OCI-LY7 (cell line): Measurements from ENCODE around the gene MSN. TPM values are rescaled to one million over a fixed set of nuclear protein-coding genes. Genes with fewer than 3 reads are reported as not detected.

ENCODE experiments used
- BruUV-seq: library from RNA; stranded (reverse); fragments of 400-500 nt; replicated peaks from 2 replicates; lab custom pipeline; 2021; lab: Mats Ljungman, UMichigan
- CTCF ChIA-PET: fragments of 300-600 bp; sonication (Branson Sonifier 250); formaldehyde crosslinking; loops from one replicate; lab custom pipeline; 2022; ENCODE audit warnings: antibody characterized with exemption; ENCODE audit not compliant: unreplicated experiment; lab: Charles Lee
- POLR2A ChIA-PET: fragments of 300-600 bp; sonication (Branson Sonifier 250); formaldehyde crosslinking; loops from one replicate; lab custom pipeline; 2022; ENCODE audit warnings: antibody characterized with exemption; lab: Charles Lee
- DNase-seq: peaks from one replicate; pipeline ENCODE4 v3.0.0-alpha.2; 2015; ENCODE audit warnings: low spot score
- H2AFZ ChIP-seq: fragments of 200-600 bp; sonication (generic), shearing (Covaris generic); 2 replicates; pipeline ENCODE4 v1.6.1; 2014; ENCODE audit warnings: mild to moderate bottlenecking, antibody characterized with exemption, low read length, moderate library complexity
- H3K27ac ChIP-seq: fragments of 200-600 bp; sonication (generic); 2 replicates; pipeline ENCODE4 v1.5.1; 2014; ENCODE audit warnings: mixed run types, low read depth, mild to moderate bottlenecking, moderate library complexity, low read length, inconsistent platforms; ENCODE audit not compliant: poor library complexity, severe bottlenecking
- H3K36me3 ChIP-seq: fragments of 200-600 bp; sonication (generic); 2 replicates; pipeline ENCODE4 v1.6.1; 2014; ENCODE audit warnings: mild to moderate bottlenecking, antibody characterized with exemption, low read length, moderate library complexity, mixed read lengths; ENCODE audit not compliant: insufficient read depth
- H3K4me1 ChIP-seq: fragments of 200-600 bp; sonication (generic); 2 replicates; pipeline ENCODE4 v1.5.1; 2014; ENCODE audit warnings: mild to moderate bottlenecking, low read length; ENCODE audit not compliant: insufficient read depth, poor library complexity, severe bottlenecking
- H3K4me2 ChIP-seq: fragments of 200-600 bp; sonication (generic); 2 replicates; pipeline ENCODE4 v1.6.1; 2014; ENCODE audit warnings: mild to moderate bottlenecking, low read length
- H3K4me3 ChIP-seq: fragments of 200-600 bp; sonication (generic); 2 replicates; pipeline ENCODE4 v1.5.1; 2014; ENCODE audit warnings: mild to moderate bottlenecking, low read depth, low read length; ENCODE audit not compliant: poor library complexity, severe bottlenecking
- H3K79me2 ChIP-seq: fragments of 200-600 bp; sonication (generic); 2 replicates; pipeline ENCODE4 v1.6.1; 2016; ENCODE audit warnings: low read depth, mild to moderate bottlenecking, low read length, moderate library complexity, mixed read lengths; ENCODE audit not compliant: insufficient read depth
- H3K9me2 ChIP-seq: fragments of 200-600 bp; sonication (generic); 2 replicates; pipeline ENCODE4 v1.6.1; 2016; ENCODE audit warnings: mild to moderate bottlenecking, low read length, mixed read lengths; ENCODE audit not compliant: insufficient read depth
- H3K9me3 ChIP-seq: fragments of 200-600 bp; sonication (generic); 2 replicates; pipeline ENCODE4 v1.6.1; 2014; ENCODE audit warnings: mild to moderate bottlenecking, mixed run types, low read length, mixed read lengths
- H4K20me1 ChIP-seq: fragments of 200-600 bp; sonication (generic); 2 replicates; pipeline ENCODE4 v1.6.1; 2014; ENCODE audit warnings: mild to moderate bottlenecking, antibody characterized with exemption, low read length, moderate library complexity, mixed read lengths; ENCODE audit not compliant: insufficient read depth
- CTCF ChIP-seq: fragments of 200-600 bp; sonication (generic); conservative IDR thresholded peaks from 2 replicates; pipeline ENCODE4 v1.5.1; 2014; ENCODE audit warnings: mild to moderate bottlenecking, antibody characterized with exemption, low read length, moderate library complexity, mixed read lengths
- EZH2phosphoT487 ChIP-seq: fragments of 200-600 bp; sonication (generic); IDR thresholded peaks from 2 replicates; pipeline ENCODE4 v1.6.1; 2018; ENCODE audit warnings: low read depth, borderline replicate concordance, mild to moderate bottlenecking, mixed run types, antibody characterized with exemption, low read length, moderate library complexity, mixed read lengths
- intact Hi-C: fragments of 100-400 bp; cut with micrococcal nuclease; formaldehyde crosslinking; loops from one replicate; pipeline ENCODE4 v1.10.0; 2022; ENCODE audit not compliant: unreplicated experiment
- total RNA-seq, 2 experiments: library from RNA; depleted of rRNA in 1 of 2; stranded (reverse); fragments of >200 nt in 1 of 2; shearing (Covaris generic) in 1 of 2; gene quantifications; 2 replicates each; pipeline ENCODE4 v1.2.3, GENCODE V29; 2014 to 2022

Gene MSN
- total RNA-seq, 2 experiments from 2014 or later = 95.8 to 143 TPM

DNA sequence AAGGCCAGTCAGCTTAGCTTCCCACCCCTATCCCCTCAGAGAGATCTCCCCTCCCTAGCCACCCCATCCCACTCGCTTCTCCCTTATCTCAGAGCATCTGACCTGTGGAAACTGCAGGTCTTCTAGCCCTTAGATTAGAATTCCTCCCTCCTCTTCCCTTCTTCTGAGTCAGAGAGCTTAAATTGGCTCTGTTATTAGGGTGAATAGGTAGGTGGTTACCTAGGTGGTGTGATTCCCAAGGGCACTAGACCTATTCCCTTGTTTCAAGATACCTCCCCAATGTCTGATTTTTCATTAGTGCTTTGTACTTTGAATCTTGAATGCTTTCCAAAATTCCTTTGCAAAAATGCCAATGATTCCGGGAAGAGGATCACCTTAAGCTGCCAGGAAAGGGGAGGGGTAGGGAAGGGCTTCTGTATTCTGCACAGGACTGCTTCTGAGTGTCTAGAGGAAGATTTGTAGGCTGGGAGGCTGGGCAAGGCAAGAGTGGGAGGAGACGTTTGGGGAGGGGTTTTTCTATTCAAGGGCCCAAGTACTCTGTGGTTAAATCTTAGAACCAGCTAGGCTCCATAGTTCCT, 24.5 kb upstream of the MSN start:
- DNase-seq = no peak
- no peaks in the 10 kb centered on the region for H4K20me1 ChIP-seq
- CTCF ChIA-PET = no interaction called here
- intact Hi-C loops = no loop called here
- H3K9me2 ChIP-seq = no peaks in the 10 kb centered on the region
- no peak overlapping the region for H2AFZ ChIP-seq
- POLR2A ChIA-PET = interaction anchor here (0.7 kb wide), 1 partner anchor 630 kb away, joined by 3 read pairs; no protein-coding TSS in a partner anchor
- no peaks in the 10 kb centered on the region for H3K36me3 ChIP-seq
- no peak for TF ChIP-seq EZH2phosphoT487
- TF ChIP-seq CTCF = no peak
- no TSS peak for BruUV-seq
- H3K79me2 ChIP-seq = no peaks in the 10 kb centered on the region
- H3K27ac ChIP-seq = no peak overlapping the region
- no peaks in the 10 kb centered on the region for H3K9me3 ChIP-seq
- no peak overlapping the region for H3K4me2 ChIP-seq
- no peaks in the 10 kb centered on the region for H3K4me1 ChIP-seq
- H3K4me3 ChIP-seq = no peak overlapping the region

DNA sequence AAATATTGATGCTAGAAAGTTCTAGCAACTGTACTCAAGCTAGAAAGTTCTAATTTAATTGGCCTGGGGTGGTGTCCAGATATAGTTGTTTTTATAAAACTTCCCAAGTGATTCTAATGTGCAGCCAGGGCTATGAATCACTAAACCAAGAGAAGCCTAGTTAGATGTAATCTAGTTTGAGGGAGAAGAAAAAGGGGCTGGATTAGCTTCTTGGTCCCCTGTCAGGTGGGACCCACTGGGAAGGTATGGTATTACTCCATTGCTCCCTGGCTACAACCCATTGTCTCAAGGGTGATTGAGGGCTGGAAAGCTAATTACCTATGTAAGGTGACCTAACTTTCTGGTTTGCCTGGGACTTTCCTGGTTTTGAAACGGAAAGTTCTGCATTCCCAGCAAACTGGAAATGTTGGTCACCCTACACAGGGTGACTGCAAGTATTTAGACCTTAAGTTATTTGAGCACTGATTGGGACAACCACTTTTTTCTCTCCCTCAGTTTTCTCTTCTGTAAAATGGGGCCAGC, 23.9 kb upstream of the MSN start:
- Histone ChIP-seq H3K4me3 (no peak overlapping the region), H3K4me2 (no peak overlapping the region), H3K9me2 (no peaks in the 10 kb centered on the region), H3K36me3 (no peaks in the 10 kb centered on the region), H3K4me1 (no peaks in the 10 kb centered on the region), H4K20me1 (no peaks in the 10 kb centered on the region), H3K79me2 (no peaks in the 10 kb centered on the region), H3K9me3 (no peaks in the 10 kb centered on the region), H2AFZ (no peak overlapping the region), H3K27ac (no peak overlapping the region)
- intact Hi-C loops = no loop called here
- ChIA-PET CTCF (no interaction called here), POLR2A (interaction anchor here (0.6 kb wide), 1 partner anchor 110 kb away, joined by 3 read pairs; no protein-coding TSS in a partner anchor)
- no peak for DNase-seq
- BruUV-seq = no TSS peak
- TF ChIP-seq CTCF (no peak), EZH2phosphoT487 (no peak)

DNA sequence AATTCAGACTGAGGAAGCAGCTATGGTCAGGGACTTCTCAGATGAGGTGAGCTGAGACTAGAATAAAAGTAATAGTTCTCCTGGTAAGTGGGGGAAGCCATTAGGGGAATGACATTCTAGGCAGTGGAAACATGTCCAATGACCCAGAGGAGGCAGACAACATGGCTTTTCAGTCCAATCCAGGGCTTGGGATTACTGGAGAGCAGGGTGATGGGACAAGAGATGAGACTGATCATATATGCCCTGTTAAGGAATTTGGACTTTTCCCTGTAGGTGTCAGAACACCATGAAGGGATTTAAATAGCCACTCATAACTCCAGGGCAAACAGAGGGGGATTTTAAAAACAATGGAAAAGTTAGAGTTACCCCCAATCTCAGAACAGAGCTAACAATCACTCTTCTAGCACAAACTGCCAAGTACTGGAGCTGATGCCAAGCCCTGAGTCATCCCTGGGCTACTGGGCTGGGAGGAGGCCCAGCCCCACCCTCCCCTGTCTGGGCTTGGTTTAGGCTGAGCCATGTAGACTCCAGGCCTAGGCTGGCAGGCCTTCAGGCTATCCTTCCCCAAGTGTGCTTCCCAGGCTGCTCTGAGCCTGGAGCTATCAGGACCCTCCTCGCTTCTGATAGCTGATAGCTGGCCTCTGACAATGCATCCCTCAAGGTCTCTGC, 22.7 kb upstream of the MSN start:
- no peak overlapping the region for H2AFZ ChIP-seq
- no peaks in the 10 kb centered on the region for H3K9me2 ChIP-seq
- no peaks in the 10 kb centered on the region for H3K36me3 ChIP-seq
- intact Hi-C loops = no loop called here
- H3K9me3 ChIP-seq = no peaks in the 10 kb centered on the region
- H3K4me2 ChIP-seq = no peak overlapping the region
- no peaks in the 10 kb centered on the region for H3K4me1 ChIP-seq
- H3K79me2 ChIP-seq = no peaks in the 10 kb centered on the region
- CTCF ChIA-PET = no interaction called here
- H3K27ac ChIP-seq = no peak overlapping the region
- POLR2A ChIA-PET = interaction anchor here (0.9 kb wide), 1 partner anchor 34 kb away, joined by 3 read pairs; no protein-coding TSS in a partner anchor
- H4K20me1 ChIP-seq = no peaks in the 10 kb centered on the region
- TF ChIP-seq CTCF (no peak), EZH2phosphoT487 (no peak)
- BruUV-seq = no TSS peak
- H3K4me3 ChIP-seq = no peak overlapping the region
- no peak for DNase-seq
